Fibroblast of lung (primary cell): ENCODE measurements around the gene RIPK3.

Source experiments
- CTCF ChIP-seq, 2 donors: IDR thresholded peaks in 1 of 2; conservative IDR thresholded peaks in 1 of 2; 1 replicate in 1 of 2; 2 replicates in 1 of 2; pipeline ENCODE4 v1.5.1; 2011 to 2012; ENCODE audit warnings: low read length in 2 of 2, control low read depth in 1 of 2, inconsistent platforms in 1 of 2, low read depth in 1 of 2, mild to moderate bottlenecking in 1 of 2
- EZH2 ChIP-seq: IDR thresholded peaks from 2 replicates; pipeline ENCODE4 v1.5.1; 2012; ENCODE audit warnings: low read length, control low read depth, mild to moderate bottlenecking; ENCODE audit errors: missing control alignments

- no peak for TF ChIP-seq CTCF (conservative IDR thresholded peaks at IDR 0.05 in 1 of 2, IDR thresholded peaks at IDR 0.05 in 1 of 2; ENCODE audit: low read depth in 1 of 2, low read length in 2 of 2)
- TF ChIP-seq EZH2: no peak
Measured at GRCh38 chr14:24379907-24380730, 40.3 kb upstream of the RIPK3 start.
